GM19438 (cell line): ENCODE results near the gene CPM.
"Not testable (repeated sequence)": the region's sequence is repeated elsewhere in the genome, so short reads cannot be mapped to it uniquely, and the experiment has no call there.

Experiments
- ATAC-seq: cut with Tn5 transposase; IDR thresholded peaks from one replicate; pipeline ENCODE4 v1.9.1; 2021; ENCODE audit warnings: low read depth; ENCODE audit not compliant: unreplicated experiment

Gene CPM

GRCh38 chr12:68833508-68833907, 99.5 kb downstream of the CPM start:
- ATAC-seq: no peak

- ATAC-seq: no peak
Measured at GRCh38 chr12:68832504-68832867, 100.5 kb downstream of the CPM start.

- ATAC-seq: no peak
Measured at GRCh38 chr12:68831751-68832503, 101.0 kb downstream of the CPM start.

GRCh38 chr12:68831272-68831671, 101.7 kb downstream of the CPM start:
- no peak for ATAC-seq

GRCh38 chr12:68828672-68829068, 104.3 kb downstream of the CPM start:
- ATAC-seq: no peak

GRCh38 chr12:68827895-68828671, 104.9 kb downstream of the CPM start:
- no peak for ATAC-seq

GRCh38 chr12:68825569-68826217, 107.3 kb downstream of the CPM start:
- ATAC-seq: no peak

- no peak for ATAC-seq
Measured at GRCh38 chr12:68824597-68825250, 108.2 kb downstream of the CPM start.

- no peak for ATAC-seq
Measured at GRCh38 chr12:68824131-68824530, 108.8 kb downstream of the CPM start.

- no peak for ATAC-seq
Measured at GRCh38 chr12:68823696-68824095, 109.3 kb downstream of the CPM start.

GRCh38 chr12:68821357-68822188, 111.4 kb downstream of the CPM start:
- ATAC-seq: no peak

GRCh38 chr12:68819481-68819880, 113.5 kb downstream of the CPM start:
- ATAC-seq: not testable (repeated sequence)

- ATAC-seq: no peak
Measured at GRCh38 chr12:68815928-68816800, 116.8 kb downstream of the CPM start.

- ATAC-seq: no peak
Measured at GRCh38 chr12:68815232-68815927, 117.6 kb downstream of the CPM start.

- no peak for ATAC-seq
Measured at GRCh38 chr12:68814490-68815231, 118.3 kb downstream of the CPM start.

- no peak for ATAC-seq
Measured at GRCh38 chr12:68813242-68813593, 119.8 kb downstream of the CPM start.

GRCh38 chr12:68812553-68813241, 120.3 kb downstream of the CPM start:
- ATAC-seq: no peak
